Measurements from ENCODE around the gene TMEM200C.
A peak's percentile ranks its signal among the peaks of the same experiment; 100 is the strongest.

TMEM200C gene

GRCh38 chr18:5914951-5915350 lies 19.6 kb upstream of the TMEM200C start:
- Histone ChIP-seq H3K23ac (ENCODE audit: low read length) (no peak overlapping the region), H2BK5ac (ENCODE audit: low read length) (no peak overlapping the region), H3K79me1 (ENCODE audit: low read length) (no peaks in the 10 kb centered on the region), H2BK15ac (replicated peaks; ENCODE audit: low read depth) (no peak overlapping the region), H3K36me3 (ENCODE audit: control insufficient read depth, insufficient read depth, low read length) (no peaks in the 10 kb centered on the region), H2AK5ac (ENCODE audit: low read length) (no peak overlapping the region), H3K27me3 (ENCODE audit: insufficient read depth, low read length, poor library complexity) (no peaks in the 10 kb centered on the region), H3K18ac (ENCODE audit: low read length) (no peak overlapping the region), H3K9ac (ENCODE audit: low read length) (no peak overlapping the region), H3K4me2 (ENCODE audit: low read length) (no peak overlapping the region), H3K27ac (ENCODE audit: low read depth, low read length) (no peak overlapping the region), H2BK120ac (ENCODE audit: low read depth, low read length) (no peak overlapping the region), H4K5ac (ENCODE audit: low read length) (no peak overlapping the region), H3K4me1 (ENCODE audit: control insufficient read depth, low read depth, low read length) (no peaks in the 10 kb centered on the region), H3K4ac (ENCODE audit: low read depth, low read length) (no peak overlapping the region), H3K79me2 (ENCODE audit: control insufficient read depth, insufficient read depth, low read length) (no peaks in the 10 kb centered on the region), H4K8ac (ENCODE audit: low read depth, low read length) (no peak overlapping the region), H3K4me3 (ENCODE audit: low read length) (no peak overlapping the region), H3K56ac (ENCODE audit: low read length) (no peak overlapping the region)
- no peak for DNase-seq
- WGBS (ENCODE audit: extremely low coverage, insufficient coverage, low lambda C conversion rate) = no CpG with 5 or more reads among the region's 5 CpGs

GRCh38 chr18:5914016-5914415 lies 18.7 kb upstream of the TMEM200C start:
- H3K9ac ChIP-seq (ENCODE audit: low read length) = no peak overlapping the region
- H3K27me3 ChIP-seq (ENCODE audit: insufficient read depth, low read length, poor library complexity) = no peaks in the 10 kb centered on the region
- H4K8ac ChIP-seq (ENCODE audit: low read depth, low read length) = no peak overlapping the region
- H2BK120ac ChIP-seq (ENCODE audit: low read depth, low read length) = no peak overlapping the region
- H3K36me3 ChIP-seq (ENCODE audit: control insufficient read depth, insufficient read depth, low read length) = no peaks in the 10 kb centered on the region
- H3K18ac ChIP-seq (ENCODE audit: low read length) = no peak overlapping the region
- no peak overlapping the region for H3K23ac ChIP-seq (ENCODE audit: low read length)
- H3K79me2 ChIP-seq (ENCODE audit: control insufficient read depth, insufficient read depth, low read length) = no peaks in the 10 kb centered on the region
- DNase-seq = no peak
- H3K4me2 ChIP-seq (ENCODE audit: low read length) = no peak overlapping the region
- no peak overlapping the region for H3K4me3 ChIP-seq (ENCODE audit: low read length)
- H3K4me1 ChIP-seq (ENCODE audit: control insufficient read depth, low read depth, low read length) = no peaks in the 10 kb centered on the region
- H3K56ac ChIP-seq (ENCODE audit: low read length) = no peak overlapping the region
- no peak overlapping the region for H2BK15ac ChIP-seq (replicated peaks; ENCODE audit: low read depth)
- WGBS (ENCODE audit: extremely low coverage, insufficient coverage, low lambda C conversion rate) = no CpG with 5 or more reads among the region's 1 CpG
- H3K27ac ChIP-seq (ENCODE audit: low read depth, low read length) = no peak overlapping the region
- no peak overlapping the region for H2AK5ac ChIP-seq (ENCODE audit: low read length)
- H2BK5ac ChIP-seq (ENCODE audit: low read length) = no peak overlapping the region
- H3K79me1 ChIP-seq (ENCODE audit: low read length) = no peaks in the 10 kb centered on the region
- H4K5ac ChIP-seq (ENCODE audit: low read length) = no peak overlapping the region
- no peak overlapping the region for H3K4ac ChIP-seq (ENCODE audit: low read depth, low read length)

GRCh38 chr18:5912566-5912965 lies 17.2 kb upstream of the TMEM200C start:
- Histone ChIP-seq H2BK120ac (ENCODE audit: low read depth, low read length) (no peak overlapping the region), H3K9ac (ENCODE audit: low read length) (no peak overlapping the region), H3K4me1 (ENCODE audit: control insufficient read depth, low read depth, low read length) (no peaks in the 10 kb centered on the region), H3K27me3 (ENCODE audit: insufficient read depth, low read length, poor library complexity) (no peaks in the 10 kb centered on the region), H3K36me3 (ENCODE audit: control insufficient read depth, insufficient read depth, low read length) (no peaks in the 10 kb centered on the region), H4K8ac (ENCODE audit: low read depth, low read length) (peak overlapping the region; percentile 14), H3K56ac (ENCODE audit: low read length) (no peak overlapping the region), H3K18ac (ENCODE audit: low read length) (no peak overlapping the region), H3K79me2 (ENCODE audit: control insufficient read depth, insufficient read depth, low read length) (no peaks in the 10 kb centered on the region), H2BK5ac (ENCODE audit: low read length) (no peak overlapping the region), H3K4me3 (ENCODE audit: low read length) (no peak overlapping the region), H4K5ac (ENCODE audit: low read length) (no peak overlapping the region), H3K27ac (ENCODE audit: low read depth, low read length) (no peak overlapping the region), H3K4me2 (ENCODE audit: low read length) (no peak overlapping the region), H2BK15ac (replicated peaks; ENCODE audit: low read depth) (no peak overlapping the region), H3K23ac (ENCODE audit: low read length) (no peak overlapping the region), H3K79me1 (ENCODE audit: low read length) (no peaks in the 10 kb centered on the region), H3K4ac (ENCODE audit: low read depth, low read length) (no peak overlapping the region), H2AK5ac (ENCODE audit: low read length) (no peak overlapping the region)
- WGBS (ENCODE audit: extremely low coverage, insufficient coverage, low lambda C conversion rate) = no CpG with 5 or more reads among the region's 7 CpGs
- DNase-seq = no peak

GRCh38 chr18:5909125-5909524 lies 13.8 kb upstream of the TMEM200C start:
- Histone ChIP-seq H3K4me2 (ENCODE audit: low read length) (no peak overlapping the region), H3K36me3 (ENCODE audit: control insufficient read depth, insufficient read depth, low read length) (no peaks in the 10 kb centered on the region), H3K27me3 (ENCODE audit: insufficient read depth, low read length, poor library complexity) (no peaks in the 10 kb centered on the region), H3K27ac (ENCODE audit: low read depth, low read length) (no peak overlapping the region), H3K9ac (ENCODE audit: low read length) (no peak overlapping the region), H3K23ac (ENCODE audit: low read length) (no peak overlapping the region), H4K8ac (ENCODE audit: low read depth, low read length) (no peak overlapping the region), H3K79me2 (ENCODE audit: control insufficient read depth, insufficient read depth, low read length) (no peaks in the 10 kb centered on the region), H2BK120ac (ENCODE audit: low read depth, low read length) (no peak overlapping the region), H3K4ac (ENCODE audit: low read depth, low read length) (no peak overlapping the region), H3K4me3 (ENCODE audit: low read length) (no peak overlapping the region), H4K5ac (ENCODE audit: low read length) (no peak overlapping the region), H3K56ac (ENCODE audit: low read length) (no peak overlapping the region), H2BK5ac (ENCODE audit: low read length) (no peak overlapping the region), H3K18ac (ENCODE audit: low read length) (no peak overlapping the region), H2BK15ac (replicated peaks; ENCODE audit: low read depth) (no peak overlapping the region), H3K4me1 (ENCODE audit: control insufficient read depth, low read depth, low read length) (no peaks in the 10 kb centered on the region), H3K79me1 (ENCODE audit: low read length) (no peaks in the 10 kb centered on the region), H2AK5ac (ENCODE audit: low read length) (no peak overlapping the region)
- DNase-seq = peak; percentile 14
- WGBS (ENCODE audit: extremely low coverage, insufficient coverage, low lambda C conversion rate) = no CpG with 5 or more reads among the region's 2 CpGs

GRCh38 chr18:5903386-5903785 lies 8.1 kb upstream of the TMEM200C start:
- no peak overlapping the region for H3K56ac ChIP-seq (ENCODE audit: low read length)
- no CpG with 5 or more reads among the region's 10 CpGs for WGBS (ENCODE audit: extremely low coverage, insufficient coverage, low lambda C conversion rate)
- no peak overlapping the region for H2BK15ac ChIP-seq (replicated peaks; ENCODE audit: low read depth)
- H3K4me3 ChIP-seq (ENCODE audit: low read length) = no peak overlapping the region
- no peak for DNase-seq
- no peaks in the 10 kb centered on the region for H3K79me2 ChIP-seq (ENCODE audit: control insufficient read depth, insufficient read depth, low read length)
- H4K8ac ChIP-seq (ENCODE audit: low read depth, low read length) = no peak overlapping the region
- H3K4ac ChIP-seq (ENCODE audit: low read depth, low read length) = no peak overlapping the region
- H3K23ac ChIP-seq (ENCODE audit: low read length) = no peak overlapping the region
- H2BK5ac ChIP-seq (ENCODE audit: low read length) = no peak overlapping the region
- no peak overlapping the region for H2BK120ac ChIP-seq (ENCODE audit: low read depth, low read length)
- H3K27me3 ChIP-seq (ENCODE audit: insufficient read depth, low read length, poor library complexity) = no peaks in the 10 kb centered on the region
- no peak overlapping the region for H4K5ac ChIP-seq (ENCODE audit: low read length)
- no peak overlapping the region for H3K4me2 ChIP-seq (ENCODE audit: low read length)
- no peak overlapping the region for H3K18ac ChIP-seq (ENCODE audit: low read length)
- no peaks in the 10 kb centered on the region for H3K4me1 ChIP-seq (ENCODE audit: control insufficient read depth, low read depth, low read length)
- no peak overlapping the region for H3K27ac ChIP-seq (ENCODE audit: low read depth, low read length)
- H3K36me3 ChIP-seq (ENCODE audit: control insufficient read depth, insufficient read depth, low read length) = no peaks in the 10 kb centered on the region
- no peak overlapping the region for H2AK5ac ChIP-seq (ENCODE audit: low read length)
- no peaks in the 10 kb centered on the region for H3K79me1 ChIP-seq (ENCODE audit: low read length)
- no peak overlapping the region for H3K9ac ChIP-seq (ENCODE audit: low read length)

GRCh38 chr18:5900262-5900661 lies 4.9 kb upstream of the TMEM200C start:
- no peak overlapping the region for H3K4me2 ChIP-seq (ENCODE audit: low read length)
- no peaks in the 10 kb centered on the region for H3K79me1 ChIP-seq (ENCODE audit: low read length)
- no peak overlapping the region for H3K4ac ChIP-seq (ENCODE audit: low read depth, low read length)
- peaks cover 3% of the 10 kb centered on the region for H3K4me1 ChIP-seq (ENCODE audit: control insufficient read depth, low read depth, low read length)
- H3K4me3 ChIP-seq (ENCODE audit: low read length) = no peak overlapping the region
- no peak overlapping the region for H4K8ac ChIP-seq (ENCODE audit: low read depth, low read length)
- no peak overlapping the region for H2BK5ac ChIP-seq (ENCODE audit: low read length)
- H3K27me3 ChIP-seq (ENCODE audit: insufficient read depth, low read length, poor library complexity) = no peaks in the 10 kb centered on the region
- no peak overlapping the region for H2BK15ac ChIP-seq (replicated peaks; ENCODE audit: low read depth)
- no CpG with 5 or more reads among the region's 6 CpGs for WGBS (ENCODE audit: extremely low coverage, insufficient coverage, low lambda C conversion rate)
- no peak overlapping the region for H3K18ac ChIP-seq (ENCODE audit: low read length)
- H3K9ac ChIP-seq (ENCODE audit: low read length) = no peak overlapping the region
- no peak overlapping the region for H3K27ac ChIP-seq (ENCODE audit: low read depth, low read length)
- no peak overlapping the region for H3K56ac ChIP-seq (ENCODE audit: low read length)
- H3K79me2 ChIP-seq (ENCODE audit: control insufficient read depth, insufficient read depth, low read length) = no peaks in the 10 kb centered on the region
- no peak overlapping the region for H2AK5ac ChIP-seq (ENCODE audit: low read length)
- no peak overlapping the region for H3K23ac ChIP-seq (ENCODE audit: low read length)
- H2BK120ac ChIP-seq (ENCODE audit: low read depth, low read length) = no peak overlapping the region
- no peak overlapping the region for H4K5ac ChIP-seq (ENCODE audit: low read length)
- DNase-seq = peak; percentile 48
- no peaks in the 10 kb centered on the region for H3K36me3 ChIP-seq (ENCODE audit: control insufficient read depth, insufficient read depth, low read length)
